DMS 273 (cell line): ENCODE results near the gene ANTXR2.
"Not testable (repeated sequence)": the region's sequence is repeated elsewhere in the genome, so short reads cannot be mapped to it uniquely, and the experiment has no call there.

ENCODE experiments used
- DNase-seq: peaks from one replicate; lab custom pipeline; 2025; ENCODE audit not compliant: unreplicated experiment; lab: John Stamatoyannopoulos, UW

Gene ANTXR2

GRCh38 chr4:79922011-79922410, 151.0 kb downstream of the ANTXR2 start:
- no peak for DNase-seq

- DNase-seq, result no peak
Measured at GRCh38 chr4:79920163-79920853, 152.7 kb downstream of the ANTXR2 start.

- no peak for DNase-seq
Measured at GRCh38 chr4:79918292-79918691, 154.7 kb downstream of the ANTXR2 start.

- DNase-seq, result peak; percentile 50
Measured at GRCh38 chr4:79917246-79917645, 155.8 kb downstream of the ANTXR2 start.

- no peak for DNase-seq
Measured at GRCh38 chr4:79915246-79915645, 157.8 kb downstream of the ANTXR2 start.

GRCh38 chr4:79913581-79913980, 159.4 kb downstream of the ANTXR2 start:
- no peak for DNase-seq

- DNase-seq, result no peak
Measured at GRCh38 chr4:79907001-79907400, 166.0 kb downstream of the ANTXR2 start.

- no peak for DNase-seq
Measured at GRCh38 chr4:79906303-79906702, 166.7 kb downstream of the ANTXR2 start.

- DNase-seq, result no peak
Measured at GRCh38 chr4:79905212-79905611, 167.8 kb downstream of the ANTXR2 start.

GRCh38 chr4:79904331-79904730, 168.7 kb downstream of the ANTXR2 start:
- DNase-seq, result no peak

GRCh38 chr4:79900182-79900581, 172.8 kb downstream of the ANTXR2 start:
- DNase-seq, result no peak

- DNase-seq, result no peak
Measured at GRCh38 chr4:79899481-79899880, 173.5 kb downstream of the ANTXR2 start.

- no peak for DNase-seq
Measured at GRCh38 chr4:79898055-79898454, 175.0 kb downstream of the ANTXR2 start.

GRCh38 chr4:79897174-79897573, 175.9 kb downstream of the ANTXR2 start:
- no peak for DNase-seq

GRCh38 chr4:79893456-79893855, 179.6 kb downstream of the ANTXR2 start:
- no peak for DNase-seq

GRCh38 chr4:79889026-79889425, 184.0 kb downstream of the ANTXR2 start:
- DNase-seq, result not testable (repeated sequence)

- DNase-seq, result peak; percentile 4
Measured at GRCh38 chr4:79886557-79886956, 186.5 kb downstream of the ANTXR2 start.

- no peak for DNase-seq
Measured at GRCh38 chr4:79886021-79886420, 187.0 kb downstream of the ANTXR2 start.

GRCh38 chr4:79883290-79883689, 189.7 kb downstream of the ANTXR2 start:
- DNase-seq, result no peak

- no peak for DNase-seq
Measured at GRCh38 chr4:79882806-79883205, 190.2 kb downstream of the ANTXR2 start.

GRCh38 chr4:79881407-79881806, 191.6 kb downstream of the ANTXR2 start:
- DNase-seq, result no peak

- DNase-seq, result no peak
Measured at GRCh38 chr4:79877511-79877910, 195.5 kb downstream of the ANTXR2 start.

- peak; percentile 8 for DNase-seq
Measured at GRCh38 chr4:79875344-79875899, 197.6 kb downstream of the ANTXR2 start.
